WTC11 (cell line): ENCODE measurements around the gene ESYT1.
A peak's percentile ranks its signal among the peaks of the same experiment; 100 is the strongest.

Experiments used
- AR ChIP-seq: fragments of 250-450 bp; sonication (Bioruptor Pico); IDR thresholded peaks from 2 replicates; pipeline ENCODE4 v1.9.0; 2021; ENCODE audit warnings: mild to moderate bottlenecking
- ETV6 ChIP-seq: sonication (generic); formaldehyde crosslinking; IDR thresholded peaks from 2 replicates; pipeline ENCODE4 v1.8.1; 2022; ENCODE audit warnings: mild to moderate bottlenecking, missing genetic modification reagents
- GABPB1 ChIP-seq: sonication (generic); formaldehyde crosslinking; IDR thresholded peaks from 2 replicates; pipeline ENCODE4 v1.8.1; 2023; ENCODE audit warnings: mild to moderate bottlenecking, missing genetic modification reagents
- RORB ChIP-seq: fragments of 250-450 bp; sonication (Bioruptor Pico); IDR thresholded peaks from 2 replicates; pipeline ENCODE4 v1.9.0; 2021; ENCODE audit warnings: mild to moderate bottlenecking
- TEAD4 ChIP-seq: sonication (generic); formaldehyde crosslinking; IDR thresholded peaks from 2 replicates; pipeline ENCODE4 v1.8.0; 2022; ENCODE audit warnings: mild to moderate bottlenecking, missing genetic modification reagents
- ZMAT4 ChIP-seq: fragments of 250-450 bp; sonication (Bioruptor Pico); IDR thresholded peaks from 2 replicates; pipeline ENCODE4 v1.9.0; 2021; ENCODE audit warnings: mild to moderate bottlenecking
- ZNF423 ChIP-seq: fragments of 250-450 bp; sonication (Bioruptor Pico); IDR thresholded peaks from 2 replicates; pipeline ENCODE4 v2.1.2; 2022; ENCODE audit warnings: mild to moderate bottlenecking, moderate library complexity
- TF ChIP-seq, protein P1 (sequence below): fragments of 200-600 bp; IDR thresholded peaks from 2 replicates; pipeline ENCODE4 v1.8.0; 2022; ENCODE audit warnings: antibody characterized with exemption
- TF ChIP-seq, protein P2 (sequence below): sonication (generic); formaldehyde crosslinking; IDR thresholded peaks from 2 replicates; pipeline ENCODE4 v1.8.1; 2022; ENCODE audit warnings: low read depth, mild to moderate bottlenecking, moderate library complexity, missing genetic modification reagents, borderline replicate concordance

DNA sequence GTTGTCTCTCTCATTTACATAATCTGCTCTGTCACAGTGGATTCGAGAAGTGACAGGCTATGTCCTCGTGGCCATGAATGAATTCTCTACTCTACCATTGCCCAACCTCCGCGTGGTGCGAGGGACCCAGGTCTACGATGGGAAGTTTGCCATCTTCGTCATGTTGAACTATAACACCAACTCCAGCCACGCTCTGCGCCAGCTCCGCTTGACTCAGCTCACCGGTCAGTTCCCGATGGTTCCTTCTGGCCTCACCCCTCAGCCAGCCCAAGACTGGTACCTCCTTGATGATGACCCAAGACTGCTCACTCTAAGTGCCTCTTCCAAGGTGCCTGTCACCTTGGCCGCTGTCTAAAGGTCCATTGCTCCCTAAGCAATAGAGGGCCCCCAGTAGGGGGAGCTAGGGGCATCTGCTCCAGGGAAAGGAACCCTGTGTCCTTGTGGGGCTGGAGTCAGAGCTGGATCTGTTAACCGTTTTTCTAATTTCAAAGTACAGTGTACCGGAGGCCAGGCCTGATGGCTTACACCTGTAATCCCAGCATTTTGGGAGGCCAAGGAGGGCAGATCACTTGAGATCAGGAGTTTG, 43.0 kb upstream of the ESYT1 start:
- TF ChIP-seq, protein P1, sequence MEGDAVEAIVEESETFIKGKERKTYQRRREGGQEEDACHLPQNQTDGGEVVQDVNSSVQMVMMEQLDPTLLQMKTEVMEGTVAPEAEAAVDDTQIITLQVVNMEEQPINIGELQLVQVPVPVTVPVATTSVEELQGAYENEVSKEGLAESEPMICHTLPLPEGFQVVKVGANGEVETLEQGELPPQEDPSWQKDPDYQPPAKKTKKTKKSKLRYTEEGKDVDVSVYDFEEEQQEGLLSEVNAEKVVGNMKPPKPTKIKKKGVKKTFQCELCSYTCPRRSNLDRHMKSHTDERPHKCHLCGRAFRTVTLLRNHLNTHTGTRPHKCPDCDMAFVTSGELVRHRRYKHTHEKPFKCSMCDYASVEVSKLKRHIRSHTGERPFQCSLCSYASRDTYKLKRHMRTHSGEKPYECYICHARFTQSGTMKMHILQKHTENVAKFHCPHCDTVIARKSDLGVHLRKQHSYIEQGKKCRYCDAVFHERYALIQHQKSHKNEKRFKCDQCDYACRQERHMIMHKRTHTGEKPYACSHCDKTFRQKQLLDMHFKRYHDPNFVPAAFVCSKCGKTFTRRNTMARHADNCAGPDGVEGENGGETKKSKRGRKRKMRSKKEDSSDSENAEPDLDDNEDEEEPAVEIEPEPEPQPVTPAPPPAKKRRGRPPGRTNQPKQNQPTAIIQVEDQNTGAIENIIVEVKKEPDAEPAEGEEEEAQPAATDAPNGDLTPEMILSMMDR = peak; percentile 40; the same call in 1 of the 2 replicates
- TF ChIP-seq AR (CRISPR knock-in tag) (no peak), ZNF423 (CRISPR knock-in tag) (no peak), GABPB1 (CRISPR knock-in tag) (no peak), ZMAT4 (CRISPR knock-in tag) (no peak), ETV6 (CRISPR knock-in tag) (no peak), TEAD4 (no peak), RORB (CRISPR knock-in tag) (no peak)
- TF ChIP-seq, protein P2, sequence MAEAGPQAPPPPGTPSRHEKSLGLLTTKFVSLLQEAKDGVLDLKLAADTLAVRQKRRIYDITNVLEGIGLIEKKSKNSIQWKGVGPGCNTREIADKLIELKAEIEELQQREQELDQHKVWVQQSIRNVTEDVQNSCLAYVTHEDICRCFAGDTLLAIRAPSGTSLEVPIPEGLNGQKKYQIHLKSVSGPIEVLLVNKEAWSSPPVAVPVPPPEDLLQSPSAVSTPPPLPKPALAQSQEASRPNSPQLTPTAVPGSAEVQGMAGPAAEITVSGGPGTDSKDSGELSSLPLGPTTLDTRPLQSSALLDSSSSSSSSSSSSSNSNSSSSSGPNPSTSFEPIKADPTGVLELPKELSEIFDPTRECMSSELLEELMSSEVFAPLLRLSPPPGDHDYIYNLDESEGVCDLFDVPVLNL (CRISPR knock-in tag) = no peak
